ENCODE measurements around the gene FCHO2.
"Not testable (repeated sequence)": the region's sequence is repeated elsewhere in the genome, so short reads cannot be mapped to it uniquely, and the experiment has no call there.

Gene FCHO2, protein sequence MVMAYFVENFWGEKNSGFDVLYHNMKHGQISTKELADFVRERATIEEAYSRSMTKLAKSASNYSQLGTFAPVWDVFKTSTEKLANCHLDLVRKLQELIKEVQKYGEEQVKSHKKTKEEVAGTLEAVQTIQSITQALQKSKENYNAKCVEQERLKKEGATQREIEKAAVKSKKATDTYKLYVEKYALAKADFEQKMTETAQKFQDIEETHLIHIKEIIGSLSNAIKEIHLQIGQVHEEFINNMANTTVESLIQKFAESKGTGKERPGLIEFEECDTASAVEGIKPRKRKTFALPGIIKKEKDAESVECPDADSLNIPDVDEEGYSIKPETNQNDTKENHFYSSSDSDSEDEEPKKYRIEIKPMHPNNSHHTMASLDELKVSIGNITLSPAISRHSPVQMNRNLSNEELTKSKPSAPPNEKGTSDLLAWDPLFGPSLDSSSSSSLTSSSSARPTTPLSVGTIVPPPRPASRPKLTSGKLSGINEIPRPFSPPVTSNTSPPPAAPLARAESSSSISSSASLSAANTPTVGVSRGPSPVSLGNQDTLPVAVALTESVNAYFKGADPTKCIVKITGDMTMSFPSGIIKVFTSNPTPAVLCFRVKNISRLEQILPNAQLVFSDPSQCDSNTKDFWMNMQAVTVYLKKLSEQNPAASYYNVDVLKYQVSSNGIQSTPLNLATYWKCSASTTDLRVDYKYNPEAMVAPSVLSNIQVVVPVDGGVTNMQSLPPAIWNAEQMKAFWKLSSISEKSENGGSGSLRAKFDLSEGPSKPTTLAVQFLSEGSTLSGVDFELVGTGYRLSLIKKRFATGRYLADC

DNA sequence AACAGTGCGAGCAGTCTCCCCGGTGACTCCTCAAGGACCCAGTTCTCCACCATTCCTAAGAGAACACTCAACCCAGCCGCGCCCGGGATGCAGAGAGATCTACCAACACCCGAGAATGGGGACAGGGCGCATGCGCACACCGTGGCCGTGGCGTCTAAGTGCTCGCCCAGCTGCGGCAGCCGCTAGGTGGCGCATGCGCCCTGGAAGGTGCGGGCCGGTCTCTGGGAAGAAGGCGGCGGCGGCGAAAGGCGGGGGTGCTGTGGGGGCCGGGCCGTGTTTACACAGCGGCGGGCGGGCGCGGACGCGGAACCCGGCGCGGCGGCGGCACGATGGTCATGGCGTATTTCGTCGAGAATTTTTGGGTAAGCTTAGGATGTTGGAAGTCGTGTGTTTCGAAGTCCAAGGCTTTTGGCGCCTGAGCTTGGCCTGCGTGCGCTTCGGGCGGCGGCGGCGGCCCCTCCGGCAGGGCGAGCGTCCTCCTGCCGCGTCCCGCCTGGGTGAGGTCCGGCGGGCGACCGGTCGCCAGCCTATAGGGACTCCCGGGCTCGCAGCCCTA is at the start of gene FCHO2:
Gene FCHO2, plus strand, starts transcription at position 274 of the 556 bp plus-strand sequence. Its CDS starts 56 bp downstream, at position 330.
- DNase-seq = peak; percentile 92 to 95

DNA sequence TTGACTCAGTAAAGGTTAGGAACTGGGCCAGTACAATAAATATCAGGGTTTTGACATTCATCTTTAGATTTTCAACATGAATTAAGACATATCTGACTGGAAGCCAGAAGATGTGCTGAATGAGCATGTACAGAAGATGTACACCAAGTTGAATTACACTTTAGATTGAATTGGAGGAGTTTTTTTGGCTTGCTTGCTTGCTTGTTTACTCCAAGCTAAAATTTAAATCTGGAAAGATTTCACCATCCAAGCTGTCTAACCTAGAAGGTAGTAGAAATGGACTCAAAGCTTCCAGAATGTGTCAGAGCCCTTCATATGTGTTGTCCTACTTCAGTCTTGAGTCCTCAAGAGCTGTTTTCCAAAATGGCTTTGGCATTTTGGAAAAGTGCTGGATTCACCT is 49.0 kb upstream of the FCHO2 start:
- DNase-seq = no peak

- DNase-seq = no peak
Observed at GRCh38 chr5:72908664-72909063, 47.2 kb upstream of the FCHO2 start.

DNA sequence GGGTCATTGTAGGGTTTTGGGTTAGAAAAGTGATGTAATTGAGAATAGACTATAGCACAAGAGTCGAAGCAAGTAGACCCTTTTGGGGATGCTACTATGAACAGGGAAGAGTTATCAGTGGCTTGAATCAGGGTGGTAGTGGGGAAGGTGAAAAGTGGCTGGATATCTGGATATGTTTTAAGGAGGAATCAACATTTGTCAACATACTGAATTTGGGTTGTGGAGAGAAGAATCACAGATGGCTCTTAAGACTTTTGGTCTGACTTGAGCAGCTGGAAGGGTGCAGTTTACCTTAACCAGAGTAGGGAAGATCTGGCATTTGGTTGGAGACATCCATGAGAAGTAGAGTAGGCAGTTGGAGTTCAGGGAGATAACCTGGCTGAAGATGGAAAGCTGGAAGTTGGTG is 38.5 kb upstream of the FCHO2 start:
- DNase-seq = no peak

DNA sequence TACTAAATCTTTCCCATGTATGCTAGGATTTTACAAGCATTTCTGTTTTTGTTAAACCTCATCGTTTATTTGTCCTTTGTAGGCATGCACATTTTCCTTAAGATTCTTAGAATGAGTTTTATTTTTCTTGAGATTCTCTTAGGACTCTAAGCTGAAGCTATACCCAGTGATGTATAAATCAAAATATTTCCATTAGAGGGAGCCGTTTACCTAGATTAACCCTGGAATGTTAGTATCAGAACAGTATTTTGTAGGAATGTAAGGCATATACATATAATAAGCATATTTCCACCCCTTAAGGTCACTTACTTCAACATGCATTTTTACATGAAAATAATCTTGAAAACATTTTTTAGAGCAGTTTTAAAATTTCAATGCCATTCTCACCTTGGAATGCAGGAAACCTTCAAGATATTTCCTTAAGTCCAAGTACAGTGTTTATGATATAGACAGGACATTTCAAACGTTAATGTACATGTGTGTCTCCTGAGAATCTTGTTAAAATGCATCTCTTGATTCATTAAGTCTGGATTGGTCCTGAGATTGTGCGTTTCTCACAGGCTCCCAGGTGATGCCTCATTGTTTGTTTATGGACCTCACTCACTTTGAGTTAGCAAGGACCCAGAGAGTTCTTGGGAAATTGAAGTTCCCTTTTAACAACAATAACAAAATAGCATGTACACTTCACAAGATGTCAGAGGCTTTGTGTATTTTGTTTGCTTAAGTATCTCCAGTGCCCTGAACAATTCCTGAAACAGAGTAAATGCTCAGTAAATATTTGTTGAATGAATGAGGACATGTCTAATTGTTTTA is 34.9 kb upstream of the FCHO2 start:
- DNase-seq = no peak

GRCh38 chr5:72921886-72922285 is 34.0 kb upstream of the FCHO2 start:
- DNase-seq = no peak

DNA sequence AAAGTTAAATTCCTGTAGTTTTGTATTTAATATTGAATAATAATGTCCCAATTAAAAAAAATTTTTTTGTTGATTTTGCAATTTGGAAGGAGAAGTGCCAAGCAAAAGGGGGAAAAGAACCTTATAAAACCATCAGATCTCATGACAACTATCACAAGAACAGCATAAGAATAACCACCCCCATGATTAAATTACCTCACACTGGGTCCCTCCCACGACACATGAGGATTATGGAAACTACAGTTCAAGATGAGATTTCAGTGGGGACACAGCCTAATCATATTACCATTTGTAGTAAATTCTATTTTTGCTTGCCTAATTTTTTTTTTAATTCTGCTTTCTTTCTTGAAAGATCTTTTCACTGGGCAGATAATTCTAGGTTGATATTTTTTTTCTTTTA is 33.4 kb upstream of the FCHO2 start:
- DNase-seq = no peak

- DNase-seq = no peak
Observed at GRCh38 chr5:72925336-72926010, 30.4 kb upstream of the FCHO2 start.

DNA sequence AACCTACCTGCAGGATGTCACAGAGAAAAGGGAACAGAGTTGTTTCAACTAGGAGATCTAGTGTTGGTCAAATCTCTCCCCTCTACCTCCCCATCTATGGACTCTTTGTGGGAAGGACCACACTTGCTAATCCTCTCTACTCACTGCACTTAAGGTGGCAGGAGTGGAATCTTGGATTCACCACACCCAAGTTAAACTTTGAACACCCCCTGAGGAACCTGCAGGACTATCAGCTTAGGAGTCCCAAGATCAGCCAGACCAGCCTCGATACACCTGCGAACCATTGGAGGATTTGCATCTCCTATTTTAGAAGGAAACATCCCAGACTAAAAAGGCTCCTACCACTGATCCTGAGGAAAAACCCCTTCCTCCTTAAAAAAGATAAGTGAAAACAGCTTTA is 23.2 kb upstream of the FCHO2 start:
- not testable (repeated sequence) for DNase-seq

DNA sequence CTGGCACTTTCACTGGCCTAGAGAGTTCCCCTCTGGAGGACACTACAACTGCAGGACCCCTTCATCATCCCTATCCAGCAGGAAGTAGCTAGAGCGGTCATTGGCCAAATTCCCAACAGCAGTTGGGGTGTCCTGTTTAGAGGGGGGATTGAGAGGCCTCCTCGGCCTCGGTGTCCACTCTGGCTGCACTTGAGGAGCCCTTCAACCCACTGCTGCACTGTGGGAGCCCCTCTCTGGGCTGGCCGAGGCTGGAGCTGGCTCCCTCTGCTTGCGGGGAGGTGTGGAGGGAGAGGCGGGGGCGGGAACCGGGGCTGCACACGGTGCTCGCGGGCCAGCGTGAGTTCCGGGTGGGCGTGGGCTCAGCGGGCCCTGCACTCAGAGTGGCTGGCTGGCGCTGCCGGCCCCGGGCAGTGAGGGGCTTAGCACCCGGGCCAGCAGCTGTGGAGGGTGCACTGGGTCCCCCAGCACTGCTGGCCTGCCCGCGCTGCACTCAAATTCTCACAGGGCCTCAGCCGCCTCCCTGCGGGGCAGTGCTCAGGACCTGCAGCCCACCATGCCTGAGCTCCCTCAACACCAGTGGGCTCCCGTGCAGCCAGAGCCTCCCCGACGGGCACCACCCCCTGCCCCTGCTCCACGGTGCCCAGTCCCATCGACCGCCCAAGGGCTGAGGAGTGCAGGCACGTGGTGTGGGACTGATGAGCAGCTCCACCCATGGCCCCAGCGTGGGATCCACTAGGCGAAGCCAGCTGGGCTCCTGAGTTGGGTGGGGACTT is 20.7 kb upstream of the FCHO2 start:
- DNase-seq = not testable (repeated sequence)

GRCh38 chr5:72936893-72937292 is 18.9 kb upstream of the FCHO2 start:
- no peak for DNase-seq

DNA sequence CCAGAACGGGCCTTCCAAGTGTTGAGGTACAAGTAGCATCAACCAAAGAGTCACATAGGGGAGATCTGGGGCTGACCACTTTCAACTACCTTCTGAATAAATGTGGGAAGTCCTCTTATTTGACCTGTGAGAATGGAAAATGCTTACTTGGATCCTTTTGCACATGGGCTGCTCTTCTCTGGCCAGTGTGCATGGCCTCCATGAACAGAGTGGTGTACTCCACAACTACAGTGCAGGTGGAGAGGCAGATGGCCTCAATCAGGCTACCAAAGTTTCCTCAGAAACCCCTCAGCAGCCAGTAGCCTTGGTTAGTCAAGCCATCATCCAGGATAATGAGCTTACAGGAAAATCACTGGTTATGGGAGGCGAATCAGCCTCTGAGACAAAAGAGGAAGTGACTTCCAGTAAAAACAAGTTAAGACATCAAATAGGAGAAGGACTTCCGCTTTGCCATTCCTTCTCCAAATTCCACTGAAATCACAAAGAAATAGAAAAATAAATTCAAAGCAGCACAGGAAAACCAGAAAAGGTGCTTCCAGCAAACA is 18.3 kb upstream of the FCHO2 start:
- DNase-seq = no peak

DNA sequence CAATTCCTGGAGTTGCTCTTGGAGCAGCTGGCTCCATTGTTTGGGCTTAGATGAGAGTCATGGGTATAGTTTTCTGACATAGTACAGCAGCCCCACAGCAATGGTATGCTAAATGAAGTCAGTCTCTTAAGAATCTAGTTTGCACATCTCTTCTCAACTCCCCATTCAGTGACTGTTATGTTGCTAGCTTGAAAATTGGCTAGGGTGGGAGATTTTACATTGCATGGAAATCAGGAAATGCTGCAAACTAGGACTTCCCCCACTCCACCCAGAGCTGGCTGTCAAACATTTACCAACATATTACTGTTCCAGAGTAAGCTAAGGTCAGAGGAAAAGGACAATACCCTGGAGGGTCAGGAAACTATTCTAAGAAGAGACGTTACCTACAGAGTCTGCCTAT is 17.6 kb upstream of the FCHO2 start:
- DNase-seq = no peak

DNA sequence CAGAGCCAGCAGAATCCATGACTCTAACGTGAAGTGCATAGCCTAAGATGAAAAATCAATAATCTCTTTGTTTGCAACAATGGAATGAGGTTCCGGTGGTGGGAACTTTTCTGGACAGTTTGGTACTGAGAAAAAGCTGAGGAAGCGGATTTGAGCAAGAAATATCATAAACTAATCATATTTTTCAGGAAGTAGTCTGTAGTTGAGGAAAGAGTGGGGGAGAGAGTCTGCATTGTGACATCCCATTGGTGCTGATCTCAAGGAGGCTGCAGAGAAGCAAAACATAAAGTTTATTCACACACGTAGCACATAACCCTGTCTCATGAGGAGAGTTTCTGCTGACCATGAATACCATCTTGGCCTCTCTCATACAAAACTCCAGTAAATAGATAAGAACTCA is 15.8 kb upstream of the FCHO2 start:
- DNase-seq = no peak

DNA sequence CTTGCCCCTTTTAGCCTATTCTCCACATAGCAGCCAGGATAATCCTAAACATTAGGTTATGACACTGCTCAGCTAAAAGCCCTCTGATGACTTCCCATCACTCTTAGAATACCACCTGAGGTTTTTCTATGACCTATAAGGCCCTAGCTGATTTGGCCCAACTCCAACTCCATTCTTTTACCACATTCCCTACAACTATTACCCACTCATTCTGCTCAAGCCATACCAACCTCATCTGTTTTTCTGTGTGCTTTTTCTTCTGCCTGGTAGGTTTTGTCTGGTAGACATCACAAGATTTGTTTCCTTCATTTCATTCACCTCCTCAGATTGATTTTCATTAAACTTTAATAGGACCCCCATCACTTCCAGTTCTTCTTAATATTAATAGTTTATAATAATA is 12.5 kb upstream of the FCHO2 start:
- no peak for DNase-seq

DNA sequence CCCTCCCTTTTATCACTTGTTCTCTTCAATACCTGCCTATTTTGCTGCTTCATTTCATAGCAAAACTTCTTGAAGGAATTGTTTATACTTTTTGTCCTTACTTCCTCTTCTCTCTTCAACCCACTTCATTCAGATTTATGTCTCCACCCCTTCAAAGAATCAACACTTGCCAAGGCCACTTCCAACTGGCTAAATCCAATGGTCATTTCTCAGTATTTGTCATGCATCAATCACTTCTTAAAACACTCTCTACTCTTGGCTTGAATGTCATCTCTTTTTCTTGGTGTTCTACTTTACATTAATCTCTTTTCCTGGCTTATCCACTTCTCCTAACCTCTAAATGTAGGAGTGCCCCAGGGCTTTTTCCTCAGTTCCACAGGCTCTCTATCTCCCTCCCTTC is 8.3 kb upstream of the FCHO2 start:
- no peak for DNase-seq

- DNase-seq = no peak
Observed at GRCh38 chr5:72949481-72949880, 6.4 kb upstream of the FCHO2 start.

DNA sequence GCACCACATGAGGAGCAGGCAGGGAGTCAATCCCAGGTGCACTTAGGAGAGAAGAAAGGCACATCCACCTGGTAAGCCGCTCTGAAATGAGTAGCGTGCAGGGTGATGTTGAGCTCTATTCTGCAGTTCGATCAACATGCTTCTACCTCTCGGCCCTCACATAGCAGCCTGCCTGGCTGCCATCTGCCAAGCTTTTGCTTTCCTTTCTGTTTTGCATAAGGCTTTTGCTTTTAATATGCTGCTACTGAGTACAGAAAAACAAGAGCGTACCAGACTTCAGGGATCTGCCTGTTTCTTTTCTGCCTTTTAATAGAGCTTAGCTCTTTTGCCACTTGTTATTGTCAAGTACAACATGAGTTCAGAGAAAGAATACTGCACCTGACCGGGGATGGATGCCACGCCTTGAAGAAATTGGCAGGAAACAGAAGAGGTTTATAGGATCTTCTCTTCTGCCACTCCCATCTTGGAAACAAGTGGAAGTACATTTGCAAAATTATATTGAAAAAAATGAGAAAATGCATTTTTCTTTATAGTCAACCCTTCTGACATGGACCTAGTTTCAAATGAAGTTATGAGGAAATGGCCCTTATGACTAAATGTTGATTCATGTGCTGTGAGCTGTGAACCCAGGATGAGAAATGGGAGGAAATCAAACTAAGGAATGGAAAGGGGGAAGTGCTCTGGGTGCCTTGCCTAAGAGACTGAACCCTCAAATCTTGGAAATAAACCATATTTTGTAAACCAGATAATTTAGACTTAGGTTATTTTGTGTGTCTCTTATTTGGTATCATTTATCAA is 4.0 kb upstream of the FCHO2 start:
- peak in 1 of 2 donors; percentile 59 for DNase-seq

DNA sequence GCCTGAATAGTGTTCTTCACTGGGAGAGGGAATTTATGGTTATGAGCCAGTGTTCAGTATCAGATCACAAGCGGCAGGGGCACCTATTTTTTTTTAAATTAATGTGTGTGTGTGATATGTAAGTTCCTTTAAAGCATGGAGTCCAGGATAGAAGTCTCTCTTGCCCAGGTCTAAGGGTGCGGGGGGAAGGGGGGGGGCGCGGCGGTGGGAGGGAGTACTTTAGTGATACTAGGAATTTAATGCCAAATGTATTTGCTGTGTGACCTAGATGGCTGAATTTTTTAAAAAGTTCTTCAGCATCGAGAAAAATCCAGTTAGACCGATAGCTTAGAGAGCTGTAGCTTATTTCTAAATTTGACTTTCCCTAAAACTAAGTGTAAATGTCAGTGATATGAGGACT is 1.5 kb upstream of the FCHO2 start:
- DNase-seq = no peak

- no peak for DNase-seq
Observed at GRCh38 chr5:72955143-72955767, 586 bp upstream of the FCHO2 start.
